Measurements from ENCODE around the gene ZCCHC24.

ZCCHC24 gene

GRCh38 chr10:79430936-79431335, 14.5 kb downstream of the ZCCHC24 start:
- DNase-seq = no peak

- DNase-seq = no peak
These were observed 15.0 kb downstream of the ZCCHC24 start for GRCh38 chr10:79430325-79430905.

DNA sequence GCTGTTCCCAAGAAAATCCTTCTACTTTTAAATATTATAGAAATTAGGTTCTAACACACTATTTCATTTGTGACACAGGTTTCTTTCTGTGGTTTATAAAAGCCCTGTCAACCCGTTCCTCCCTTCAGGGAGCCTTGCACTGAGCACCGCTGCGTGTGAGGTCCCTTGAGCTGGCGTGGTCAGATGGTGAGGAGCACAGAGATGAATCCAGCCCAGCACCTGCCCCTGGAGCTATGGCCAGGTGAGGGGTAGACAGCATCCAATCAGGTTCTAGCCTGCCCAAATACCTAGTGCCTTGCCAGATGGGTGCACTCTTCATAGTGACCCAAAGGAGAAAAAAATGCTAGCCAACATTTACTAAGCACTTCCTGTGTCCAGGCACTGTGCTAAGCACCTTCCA, 15.7 kb downstream of the ZCCHC24 start:
- no peak for DNase-seq

- no peak for DNase-seq
These were observed 17.5 kb downstream of the ZCCHC24 start for GRCh38 chr10:79427965-79428364.

DNA sequence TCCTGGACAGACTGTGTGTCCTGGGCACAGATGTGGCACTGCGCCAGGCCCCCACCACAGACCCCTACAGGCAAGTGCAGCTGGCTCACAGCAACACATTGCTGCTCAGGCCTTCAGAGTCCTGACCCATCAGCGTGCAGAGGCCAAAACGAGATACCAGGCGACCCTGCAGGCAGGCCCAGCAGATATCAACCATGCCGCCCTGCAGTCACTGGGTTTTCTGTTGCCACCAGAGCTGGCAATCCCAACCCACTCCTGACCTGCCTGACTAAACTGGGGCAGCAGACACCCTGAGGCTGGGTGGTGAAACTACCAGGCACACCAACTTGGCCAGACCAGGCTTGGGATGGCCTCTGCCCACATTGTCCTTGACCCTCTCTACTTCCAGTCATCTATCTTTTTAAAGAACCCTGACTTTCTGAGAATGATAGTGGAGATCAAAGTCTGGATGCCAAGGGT, 20.3 kb downstream of the ZCCHC24 start:
- no peak for DNase-seq

DNA sequence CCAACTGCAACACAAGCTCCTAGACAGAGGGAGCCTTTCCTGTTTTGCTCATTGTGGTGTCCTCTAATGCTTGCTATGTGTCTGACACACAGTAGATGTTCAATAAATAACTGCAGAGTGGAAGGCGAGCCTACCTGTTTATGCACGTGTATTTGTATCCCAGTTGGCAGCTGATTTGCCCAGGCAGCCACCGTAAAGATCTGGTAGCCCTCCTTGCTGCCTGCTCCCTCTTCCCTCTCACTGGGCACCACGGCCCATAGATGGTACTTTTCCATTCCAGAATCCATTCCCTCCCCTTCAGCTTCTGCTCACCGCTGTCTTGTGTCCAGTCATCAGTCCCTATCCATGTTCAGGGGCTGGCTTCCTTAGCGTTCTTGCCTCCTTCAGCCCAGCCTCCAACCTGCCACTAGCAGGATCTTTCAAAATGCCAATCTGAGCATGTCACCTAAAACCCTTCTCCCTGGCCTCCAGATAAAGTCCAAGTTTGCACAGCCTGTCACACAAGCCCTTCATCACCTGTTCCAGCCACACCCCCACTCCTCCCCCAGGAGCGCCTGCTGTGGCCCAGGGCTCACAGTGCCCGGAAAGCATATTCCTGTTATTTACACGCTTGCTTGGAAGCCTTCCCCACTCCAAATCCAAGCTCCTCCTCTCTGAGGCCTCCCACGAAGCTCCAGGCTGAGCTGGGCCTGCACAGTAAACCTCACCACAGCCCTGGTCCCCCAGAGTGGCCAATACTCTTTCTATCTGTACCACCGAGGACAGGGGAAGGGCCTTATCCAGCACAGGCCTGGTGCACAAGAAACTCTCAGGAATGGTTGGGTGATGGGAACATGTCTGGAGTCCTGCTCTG, 21.0 kb downstream of the ZCCHC24 start:
- peak in 1 of 2 experiments; percentile 19 for DNase-seq

DNA sequence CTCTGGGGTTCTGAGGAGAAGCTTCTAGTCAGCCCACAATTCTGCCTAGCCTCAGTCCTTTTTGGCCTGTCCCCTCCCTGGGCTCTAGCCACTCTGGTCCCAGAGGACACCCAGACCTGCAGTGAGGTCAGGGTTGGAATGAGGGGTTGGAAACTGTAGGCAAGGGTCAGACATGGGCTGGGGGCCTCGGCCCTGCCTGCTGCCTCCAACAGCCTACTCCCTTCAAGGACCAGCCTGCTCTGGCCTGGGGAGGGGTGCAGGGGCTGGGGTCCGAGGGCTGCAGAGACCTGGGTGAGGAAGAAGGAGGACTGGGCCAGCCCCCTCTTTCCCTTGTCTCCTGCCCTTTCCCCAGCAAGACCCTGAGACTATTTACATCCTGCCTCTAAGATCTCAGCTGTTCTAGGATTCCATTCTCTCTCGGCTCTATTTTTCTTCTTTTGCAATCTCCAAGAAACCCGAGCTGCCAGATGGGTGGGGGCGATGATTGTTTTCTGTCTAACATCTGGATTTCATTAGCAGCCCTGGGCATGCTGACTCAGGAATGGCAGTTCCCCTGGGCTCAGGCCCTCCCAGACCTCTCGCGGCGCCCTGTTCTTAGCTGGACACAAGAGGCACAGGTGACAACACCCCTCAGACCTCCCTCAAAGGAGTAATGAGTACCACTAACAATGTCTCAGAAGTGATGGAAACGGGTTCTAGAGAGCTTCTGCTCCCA, 23.1 kb downstream of the ZCCHC24 start:
- no peak for DNase-seq

DNA sequence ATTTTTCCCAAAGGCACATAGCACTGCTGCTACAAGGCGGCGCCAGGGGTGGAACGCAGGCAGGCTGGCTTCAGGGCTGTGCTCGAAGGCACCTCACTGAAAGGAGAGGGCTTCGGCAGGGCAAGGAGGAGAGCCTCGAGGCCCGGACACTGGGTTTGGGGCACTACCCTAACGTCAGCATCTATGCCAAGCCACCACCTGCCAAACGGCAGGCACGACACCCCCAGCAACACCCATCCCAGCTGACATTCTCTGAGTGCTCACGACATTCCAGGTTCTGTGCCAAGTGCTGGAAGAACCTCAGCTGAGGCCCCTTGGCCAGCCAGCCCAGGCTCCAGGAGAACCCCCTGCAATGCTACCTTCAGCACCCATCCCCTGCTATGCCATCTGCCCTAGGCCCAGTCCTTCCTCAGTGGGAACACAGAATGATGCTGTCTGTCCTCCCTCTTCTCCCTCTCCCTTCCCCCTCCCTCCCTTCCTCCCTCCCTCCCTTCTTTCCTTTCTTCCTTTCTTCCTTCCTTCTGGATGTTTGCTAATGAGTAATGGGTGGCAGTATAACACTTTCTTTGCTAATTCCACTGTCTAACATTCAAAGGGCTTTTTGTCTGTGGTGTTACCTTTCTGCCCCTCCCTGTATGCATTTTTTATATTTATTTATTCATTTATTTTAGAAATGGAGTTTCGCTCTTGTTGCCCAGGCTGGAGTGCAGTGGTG, 24.3 kb downstream of the ZCCHC24 start:
- no peak for DNase-seq

DNA sequence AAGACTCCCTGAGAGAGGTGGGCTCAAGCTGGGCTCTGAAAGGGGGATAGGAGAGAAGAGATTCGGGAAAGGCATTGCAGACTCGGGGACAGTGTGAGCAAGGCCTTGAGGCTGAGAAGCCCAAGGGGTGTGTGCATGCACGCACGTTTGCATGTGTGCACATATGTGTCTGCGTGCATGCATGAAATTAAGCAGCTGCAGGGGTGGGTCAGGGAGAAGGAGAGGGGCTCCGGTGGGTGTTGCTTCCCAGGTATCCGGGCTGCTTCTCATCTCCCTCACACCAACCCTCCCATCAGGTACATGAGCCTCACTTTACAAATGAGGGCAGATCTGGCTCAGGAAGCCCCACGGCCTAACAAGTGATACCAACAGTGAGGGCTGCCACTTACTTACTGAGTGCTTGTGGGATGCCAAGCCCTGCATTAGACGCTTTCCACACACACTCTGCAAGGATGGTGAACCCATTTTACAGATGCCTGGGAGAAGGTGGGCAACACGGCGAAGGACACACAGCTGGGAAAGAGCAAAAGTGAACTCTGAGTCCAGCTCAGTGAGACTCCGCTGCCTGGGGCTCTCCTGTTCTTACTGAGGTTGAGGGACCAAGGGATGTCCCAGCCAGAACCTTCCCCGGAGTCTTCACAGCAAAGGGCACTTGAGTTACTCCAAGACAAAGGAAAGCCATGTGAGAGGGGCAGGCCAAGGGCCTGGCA, 26.4 kb downstream of the ZCCHC24 start:
- DNase-seq = no peak

DNA sequence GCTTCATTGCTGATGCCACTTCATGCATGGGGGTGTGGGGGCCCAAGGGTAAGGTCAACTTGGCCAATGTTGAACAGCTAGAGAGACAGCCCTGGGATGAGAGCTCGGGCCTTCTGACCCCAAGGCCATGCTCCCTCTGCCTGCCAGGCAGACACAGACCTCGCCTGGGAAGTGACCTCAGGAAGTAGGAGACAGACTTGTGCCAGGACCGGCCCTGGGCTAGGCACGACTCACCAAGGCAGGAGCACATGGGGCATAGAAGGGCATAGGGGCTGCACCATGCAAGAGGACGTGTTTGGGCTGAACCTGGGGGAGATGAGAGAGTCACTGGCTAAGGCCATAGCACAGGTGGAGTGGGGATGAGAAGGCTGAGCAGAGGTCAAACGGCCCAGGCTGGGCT, 27.1 kb downstream of the ZCCHC24 start:
- no peak for DNase-seq

DNA sequence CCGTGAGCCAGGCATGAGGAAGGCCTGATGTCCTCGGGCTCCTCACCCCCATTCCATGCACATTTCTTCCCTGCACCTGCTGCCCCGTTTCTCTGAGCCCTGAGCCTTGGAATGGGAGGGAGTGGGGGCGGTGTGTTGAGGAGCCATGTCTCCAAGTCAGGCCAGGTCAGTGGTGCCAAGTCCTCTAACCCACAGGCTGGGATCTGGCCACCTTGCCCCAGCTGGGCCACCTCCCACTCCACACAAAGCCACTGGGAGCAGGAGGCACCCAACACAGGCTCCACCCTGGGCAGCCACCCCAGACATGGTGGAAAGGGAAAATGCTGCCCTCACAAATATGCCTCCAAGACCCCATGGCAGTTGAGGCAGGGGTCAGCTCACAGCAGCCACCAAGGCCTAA, 27.7 kb downstream of the ZCCHC24 start:
- DNase-seq = no peak

DNA sequence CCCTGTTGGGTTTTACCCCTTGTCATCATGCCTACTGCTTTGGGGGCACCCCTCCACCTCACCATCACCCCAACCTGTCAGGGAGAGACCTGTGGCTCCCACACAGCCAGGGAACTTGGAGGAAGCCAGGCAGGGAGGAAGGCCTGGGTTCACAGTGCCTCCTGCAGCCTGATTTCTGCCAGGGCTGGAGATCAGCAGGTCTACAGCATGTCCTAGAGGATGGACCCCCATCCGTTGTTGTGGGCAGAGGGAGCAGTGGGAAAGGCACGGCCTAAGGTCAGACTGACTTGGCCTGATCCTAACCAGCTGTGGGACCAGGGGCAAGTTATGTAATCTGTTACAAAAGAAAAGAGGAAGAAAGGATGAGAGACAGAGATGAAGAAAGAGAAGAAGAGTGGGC, 28.2 kb downstream of the ZCCHC24 start:
- DNase-seq = no peak

DNA sequence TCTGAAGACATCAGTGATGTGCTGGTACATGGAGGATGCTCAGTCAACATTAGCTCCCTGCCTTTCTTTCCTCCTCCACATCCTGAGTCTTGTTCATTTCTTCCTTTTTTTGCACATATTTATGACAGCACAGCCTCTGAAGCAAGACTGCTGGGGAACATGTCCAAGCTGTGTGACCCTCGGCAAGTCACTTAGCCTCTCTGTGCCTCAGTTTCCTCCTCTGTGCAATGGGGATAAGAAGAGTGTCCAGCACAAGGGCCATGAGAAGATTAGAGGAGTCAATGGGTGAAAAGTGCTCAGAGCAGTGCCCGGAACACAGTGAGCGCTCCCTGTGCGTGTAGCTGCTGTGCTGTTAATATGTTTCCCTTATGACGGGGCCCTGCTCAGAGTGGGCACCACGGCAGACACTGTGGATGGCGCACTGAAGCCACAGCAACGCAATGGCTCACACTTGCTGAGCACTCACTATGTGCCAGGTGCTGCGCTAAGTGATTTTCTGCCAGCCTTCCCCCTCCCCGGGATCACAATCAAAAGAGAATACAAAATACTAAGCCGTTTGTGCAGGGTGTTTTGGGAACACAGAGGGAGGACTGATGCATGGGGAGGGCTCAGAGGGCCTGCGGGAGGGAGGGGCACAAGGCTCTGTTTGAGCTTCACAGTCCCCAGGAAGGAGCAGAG, 28.7 kb downstream of the ZCCHC24 start:
- no peak for DNase-seq

GRCh38 chr10:79415736-79416577, 29.5 kb downstream of the ZCCHC24 start:
- DNase-seq = no peak

GRCh38 chr10:79414714-79415113, 30.7 kb downstream of the ZCCHC24 start:
- DNase-seq = no peak

DNA sequence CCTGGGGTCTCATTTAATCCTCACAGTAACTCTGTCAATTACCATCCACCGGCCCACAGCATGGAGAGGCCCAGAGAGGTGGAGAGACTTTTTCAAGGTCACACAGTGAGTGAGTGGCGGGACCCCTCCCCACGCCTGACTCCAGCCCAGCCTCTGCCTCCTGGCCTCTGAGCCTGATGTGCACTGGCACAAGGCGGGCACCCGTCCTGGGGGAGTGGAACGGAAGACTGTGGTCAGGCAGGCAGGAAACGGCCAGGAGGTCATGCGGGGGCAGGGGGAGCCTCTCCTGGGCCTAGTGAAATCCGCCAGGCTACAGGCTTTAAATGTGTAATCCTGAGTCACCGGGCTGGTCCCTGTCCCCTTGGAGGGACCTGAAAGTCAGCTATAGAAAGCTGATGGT, 32.2 kb downstream of the ZCCHC24 start:
- no peak for DNase-seq

GRCh38 chr10:79412516-79412915, 32.9 kb downstream of the ZCCHC24 start:
- DNase-seq = no peak

DNA sequence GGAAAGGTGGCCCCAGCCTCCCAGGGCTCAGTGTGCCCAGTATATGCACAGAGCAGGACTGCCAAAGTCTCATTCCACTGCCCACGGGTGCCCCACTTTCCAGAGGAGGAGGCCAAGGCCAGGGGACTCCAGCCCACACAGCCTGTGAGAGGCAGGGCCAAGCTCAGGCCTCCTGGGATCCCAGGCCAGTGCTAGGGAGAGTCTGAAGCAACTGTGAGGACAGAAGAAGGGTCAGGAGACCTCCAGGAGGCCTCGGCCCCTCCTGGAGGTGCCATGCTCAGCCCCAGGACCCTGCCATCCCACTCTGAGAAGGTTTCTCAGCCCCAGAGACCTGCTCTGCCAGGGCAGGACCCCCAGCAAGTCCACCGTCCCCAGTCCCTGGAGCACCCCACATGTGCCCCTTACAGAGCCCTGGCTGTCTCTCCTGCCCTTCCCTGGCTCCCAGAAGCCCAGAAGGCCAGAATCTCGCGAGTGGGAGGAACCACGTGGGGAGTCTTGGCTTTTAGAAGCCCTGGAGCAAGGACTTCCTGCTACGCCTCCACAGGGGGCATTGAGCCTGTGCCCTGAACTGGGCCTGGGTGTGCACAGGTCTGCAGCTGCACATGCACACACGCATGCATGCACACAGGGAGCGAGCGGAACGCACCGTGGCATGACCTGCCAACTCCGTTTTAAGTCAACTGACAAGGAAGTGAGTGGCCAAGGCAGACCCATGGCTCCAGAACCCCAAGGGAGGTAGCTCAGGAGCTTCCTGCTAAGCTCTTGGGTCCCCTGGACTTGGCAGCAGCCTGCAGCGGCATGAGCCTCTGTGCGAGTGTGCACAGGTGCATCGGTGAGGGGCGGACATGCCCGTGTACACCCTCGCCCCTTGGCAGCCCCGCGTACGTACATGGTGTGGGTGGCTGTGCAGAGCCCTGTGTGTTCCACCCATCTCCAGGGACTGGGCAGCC, 33.6 kb downstream of the ZCCHC24 start:
- no peak for DNase-seq

- no peak for DNase-seq
These were observed 34.9 kb downstream of the ZCCHC24 start for GRCh38 chr10:79410315-79411094.

All from NCI-H187 (cell line).